H1 (cell line): ENCODE measurements around the gene TTC31. TPM values are rescaled to one million over a fixed set of nuclear protein-coding genes. Genes with fewer than 3 reads are reported as not detected.

ENCODE experiments used
- CTCF ChIA-PET: fragments of 300-600 bp; sonication (Branson Sonifier 250); formaldehyde crosslinking; loops from one replicate; lab custom pipeline; 2021; ENCODE audit not compliant: partially characterized antibody; lab: Charles Lee
- POLR2A ChIA-PET: fragments of 300-600 bp; sonication (Branson Sonifier 250); formaldehyde crosslinking; loops from one replicate; lab custom pipeline; 2021; ENCODE audit warnings: inconsistent platforms; ENCODE audit not compliant: partially characterized antibody; lab: Charles Lee
- DNase-seq, 2 experiments: peaks; one replicate each; pipeline versions ENCODE4 v3.0.0 to v3.0.0-alpha.2; 2010 to 2022; ENCODE audit warnings: low spot score in 2 of 2, low read depth in 1 of 2, mixed read lengths in 1 of 2
- FAIRE-seq: peaks from 2 replicates; lab custom pipeline; 2011; peaks lifted over from hg19 to GRCh38; lab: Jason Lieb, UNC
- H2AFZ ChIP-seq: 2 replicates; pipeline ENCODE4 v1.8.1; 2012; ENCODE audit warnings: low read length, inconsistent platforms
- H2AK5ac ChIP-seq: 2 replicates; pipeline ENCODE4 v1.6.1; 2013; ENCODE audit warnings: low read depth, low read length
- H2BK120ac ChIP-seq: replicated peaks from 2 replicates; pipeline ENCODE3; 2013; ENCODE audit warnings: low read depth, low read length, inconsistent platforms
- H2BK12ac ChIP-seq: 2 replicates; pipeline ENCODE4 v1.6.1; 2013; ENCODE audit warnings: low read depth, low read length
- H2BK15ac ChIP-seq: 2 replicates; pipeline ENCODE4 v1.6.1; 2013; ENCODE audit warnings: low read length
- H2BK20ac ChIP-seq: 2 replicates; pipeline ENCODE4 v1.6.1; 2013; ENCODE audit warnings: low read length
- H2BK5ac ChIP-seq: 2 replicates; pipeline ENCODE4 v1.6.1; 2013; ENCODE audit warnings: low read depth, low read length
- H3K14ac ChIP-seq: 2 replicates; pipeline ENCODE4 v1.6.1; 2013; ENCODE audit warnings: inconsistent platforms; ENCODE audit not compliant: insufficient read length
- H3K18ac ChIP-seq: 2 replicates; pipeline ENCODE4 v1.6.1; 2013; ENCODE audit warnings: low read length; ENCODE audit errors: extremely low read depth
- H3K23ac ChIP-seq: 2 replicates; pipeline ENCODE4 v1.6.1; 2013; ENCODE audit warnings: inconsistent platforms; ENCODE audit not compliant: insufficient read length
- H3K23me2 ChIP-seq: 2 replicates; pipeline ENCODE4 v1.6.1; 2013; ENCODE audit warnings: low read depth, low read length
- H3K27ac ChIP-seq: 2 replicates; pipeline ENCODE4 v1.6.1; 2011; ENCODE audit warnings: low read depth, low read length, inconsistent platforms
- H3K27me3 ChIP-seq, 4 experiments: replicated peaks in 1 of 4; 1 replicate in 1 of 4; 2 replicates in 3 of 4; pipeline versions ENCODE4 v1.6.1 to v1.8.1; 2011 to 2013; ENCODE audit warnings: low read length in 3 of 4, mild to moderate bottlenecking in 3 of 4, inconsistent platforms in 2 of 4, mixed read lengths in 2 of 4, moderate library complexity in 1 of 4; ENCODE audit not compliant: control insufficient read depth in 3 of 4, insufficient read depth in 3 of 4; ENCODE audit errors: extremely low read depth in 1 of 4
- H3K36me3 ChIP-seq, 4 experiments: 2 replicates each; pipeline versions ENCODE4 v1.6.1 to v1.8.1; 2011 to 2013; ENCODE audit warnings: mild to moderate bottlenecking in 4 of 4, low read length in 3 of 4, moderate library complexity in 2 of 4, control low read depth in 1 of 4, inconsistent platforms in 1 of 4; ENCODE audit not compliant: insufficient read depth in 4 of 4, control insufficient read depth in 2 of 4
- H3K4ac ChIP-seq: replicated peaks from 2 replicates; pipeline ENCODE3; 2013; ENCODE audit warnings: low read length, low read depth, mixed read lengths, inconsistent platforms; ENCODE audit not compliant: insufficient read length
- H3K4me1 ChIP-seq, 4 experiments: replicated peaks in 1 of 4; 1 replicate in 1 of 4; 2 replicates in 3 of 4; pipeline versions ENCODE4 v1.6.1 to v1.8.1; 2011 to 2013; ENCODE audit warnings: low read length in 3 of 4, inconsistent platforms in 2 of 4, mixed read lengths in 1 of 4; ENCODE audit not compliant: insufficient read depth in 4 of 4, control insufficient read depth in 3 of 4
- H3K4me2 ChIP-seq, 2 experiments: 2 replicates each; pipeline versions ENCODE4 v1.6.1 to v1.8.1; 2011 to 2013; ENCODE audit warnings: low read depth in 2 of 2, low read length in 2 of 2, control low read depth in 1 of 2, inconsistent platforms in 1 of 2, mild to moderate bottlenecking in 1 of 2; ENCODE audit not compliant: insufficient read depth in 1 of 2
- H3K4me3 ChIP-seq, 4 experiments: fragments of 200-600, 300-600 bp in 1 of 4; sonication (generic), shearing (Covaris generic), sonication (Bioruptor Twin) in 1 of 4; 2 replicates each; pipeline versions ENCODE4 v1.5.1 to v1.8.1; 2011 to 2016; ENCODE audit warnings: low read length in 4 of 4, low read depth in 3 of 4, control low read depth in 2 of 4, inconsistent platforms in 2 of 4, mild to moderate bottlenecking in 2 of 4, mixed read lengths in 1 of 4, moderate library complexity in 1 of 4; ENCODE audit not compliant: insufficient read depth in 2 of 4; ENCODE audit errors: extremely low read depth in 1 of 4
- H3K56ac ChIP-seq: replicated peaks from 2 replicates; pipeline ENCODE3; 2013; ENCODE audit warnings: low read depth, mild to moderate bottlenecking, mixed read lengths, low read length, inconsistent platforms; ENCODE audit not compliant: insufficient read length
- H3K79me1 ChIP-seq: 2 replicates; pipeline ENCODE4 v1.6.1; 2013; ENCODE audit warnings: low read depth, low read length, control low read depth
- H3K79me2 ChIP-seq, 2 experiments: 2 replicates each; pipeline versions ENCODE4 v1.6.1 to v1.8.1; 2012 to 2013; ENCODE audit warnings: low read length in 2 of 2, mild to moderate bottlenecking in 2 of 2, inconsistent platforms in 1 of 2; ENCODE audit not compliant: insufficient read depth in 2 of 2, control insufficient read depth in 1 of 2
- H3K9ac ChIP-seq, 4 experiments: replicated peaks in 1 of 4; 1 replicate in 1 of 4; 2 replicates in 3 of 4; pipeline versions ENCODE4 v1.6.1 to v1.8.1; 2011 to 2013; ENCODE audit warnings: low read depth in 3 of 4, low read length in 3 of 4, control low read depth in 2 of 4, mild to moderate bottlenecking in 2 of 4, moderate library complexity in 2 of 4, inconsistent platforms in 1 of 4; ENCODE audit errors: extremely low read depth in 1 of 4
- H3K9me3 ChIP-seq, 2 experiments: 2 replicates each; pipeline versions ENCODE4 v1.6.1 to v1.8.1; 2012 to 2013; ENCODE audit warnings: mild to moderate bottlenecking in 2 of 2, moderate library complexity in 2 of 2, control low read depth in 1 of 2, inconsistent platforms in 1 of 2, low read depth in 1 of 2, low read length in 1 of 2, mixed read lengths in 1 of 2; ENCODE audit not compliant: insufficient read depth in 2 of 2
- H4K20me1 ChIP-seq, 2 experiments: replicated peaks in 1 of 2; 2 replicates each; pipeline versions ENCODE3 to v1.8.1; 2011 to 2013; ENCODE audit warnings: inconsistent platforms in 2 of 2, low read length in 2 of 2, mild to moderate bottlenecking in 1 of 2; ENCODE audit not compliant: insufficient read depth in 2 of 2, control insufficient read depth in 1 of 2
- H4K5ac ChIP-seq: 2 replicates; pipeline ENCODE4 v1.6.1; 2013; ENCODE audit warnings: low read length, low read depth, mixed read lengths, inconsistent platforms; ENCODE audit not compliant: insufficient read length
- H4K8ac ChIP-seq: 2 replicates; pipeline ENCODE4 v1.8.0; 2013; ENCODE audit warnings: mild to moderate bottlenecking, moderate library complexity, low read length, inconsistent platforms; ENCODE audit not compliant: insufficient read depth; ENCODE audit errors: extremely low read depth
- H4K91ac ChIP-seq: replicated peaks from 2 replicates; pipeline ENCODE3; 2013; ENCODE audit warnings: low read length, mixed read lengths, inconsistent platforms; ENCODE audit not compliant: insufficient read length
- CBX8 ChIP-seq: fragments of 300-800, 300-1000 bp; sonication (generic); IDR thresholded peaks from 2 replicates; pipeline ENCODE4 v1.7.1; 2016; ENCODE audit warnings: low read depth, low read length, borderline replicate concordance
- EP300 ChIP-seq, 2 experiments: IDR thresholded peaks; 1 replicate in 1 of 2; 2 replicates in 1 of 2; pipeline ENCODE4 v1.6.1; 2011 to 2012; ENCODE audit warnings: low read depth in 2 of 2, low read length in 2 of 2, mild to moderate bottlenecking in 2 of 2, borderline replicate concordance in 1 of 2, inconsistent platforms in 1 of 2, moderate library complexity in 1 of 2
- HDAC6 ChIP-seq: IDR thresholded peaks from one replicate; pipeline ENCODE4 v1.7.1; 2012; ENCODE audit warnings: low read depth, mild to moderate bottlenecking, inconsistent platforms, low read length, moderate library complexity
- MAFK ChIP-seq: IDR thresholded peaks from 2 replicates; pipeline ENCODE4 v1.6.1; 2012; ENCODE audit warnings: low read depth, mild to moderate bottlenecking, improper control_type of control experiment, low read length
- MAX ChIP-seq: IDR thresholded peaks from 2 replicates; pipeline ENCODE4 v1.6.1; 2012; ENCODE audit warnings: inconsistent platforms
- TAF7 ChIP-seq: optimal IDR thresholded peaks from 2 replicates; pipeline ENCODE3; 2011; ENCODE audit warnings: low read depth, mild to moderate bottlenecking, inconsistent platforms, low read length, moderate library complexity, borderline replicate concordance
- WGBS, 2 experiments: shearing (Covaris generic) in 1 of 2; methylation state at CpG; one replicate each; pipeline versions ENCODE4 v1.1.6 to v1.1.7; 2013 to 2015; ENCODE audit warnings: low lambda C conversion rate in 2 of 2, mixed read lengths in 2 of 2, inconsistent platforms in 1 of 2, low coverage in 1 of 2, missing lambda C conversion rate in 1 of 2; ENCODE audit not compliant: insufficient replicate concordance in 2 of 2, insufficient coverage in 1 of 2, insufficient read length in 1 of 2; ENCODE audit errors: extremely low coverage in 1 of 2, missing lambda C conversion rate in 1 of 2; 5-methylcytosine and 5-hydroxymethylcytosine counted together
- long read RNA-seq, 2 experiments: library from RNA in 1 of 2; library from capped mRNA in 1 of 2; stranded (forward); transcript quantifications; one replicate each; pipeline ENCODE4 v2.0.0, GENCODE V29; 2021; ENCODE audit warnings: inconsistent platforms in 1 of 2
- polyA minus RNA-seq, 3 experiments: library from RNA; depleted of rRNA, polyadenylated mRNA; stranded (reverse); fragments of >200 nt; gene quantifications; 1 replicate in 2 of 3; 2 replicates in 1 of 3; pipeline ENCODE4 v1.2.3, GENCODE V29; 2011
- polyA plus RNA-seq, 7 experiments: library from polyadenylated mRNA; depleted of rRNA in 3 of 7; stranded (reverse) in 5 of 7; unstranded in 2 of 7; fragments of >200 nt in 5 of 7; fragments of 200-250 nt in 2 of 7; gene quantifications; 1 replicate in 5 of 7; 2 replicates in 1 of 7; 4 replicates in 1 of 7; pipeline versions ENCODE4 v1.2.1 to v1.2.3, GENCODE V29; 2011 to 2013; ENCODE audit warnings: missing spikeins in 2 of 7, mixed read lengths in 2 of 7
- total RNA-seq: library from RNA; stranded (reverse); fragmentation: NEBNext Ultra II Directional; extraction: Animal tissue kit (Norgen Biotek cat#: 25700); gene quantifications from 2 replicates; pipeline ENCODE4 v1.2.1, GENCODE V29; 2021

Gene TTC31
- 27.4 and 28.8 TPM in 2 replicates for total RNA-seq
- polyA plus RNA-seq (2011; rRNA removed) = 29.9 and 36.1 TPM in 2 replicates
- 29.6 TPM for polyA plus RNA-seq (2011; cell fraction: cytosol; rRNA removed)
- 91.5 TPM for polyA plus RNA-seq (2011; cell fraction: nucleus; rRNA removed)
- polyA plus RNA-seq (2012, experiment 1 of 2) = 20.1 to 25.2 TPM (median 23.8 TPM) in 4 replicates
- 18.1 TPM for polyA plus RNA-seq (2012, experiment 2 of 2)
- polyA plus RNA-seq (2013, experiment 1 of 2) = 17.3 TPM
- 17.2 TPM for polyA plus RNA-seq (2013, experiment 2 of 2)
- 22.5 and 28.6 TPM in 2 replicates for polyA minus RNA-seq (2011; rRNA and poly(A)+ RNA removed)
- polyA minus RNA-seq (2011; cell fraction: cytosol; rRNA and poly(A)+ RNA removed) = 15.3 TPM
- polyA minus RNA-seq (2011; cell fraction: nucleus; rRNA and poly(A)+ RNA removed) = 30.2 TPM
- long read RNA-seq, experiment 1, partial matches to known transcripts = 5 of 10 reads
- long read RNA-seq, experiment 1, other reads (novel, unspliced or antisense) = 5 of 10 reads
- long read RNA-seq, experiment 2, partial matches to known transcripts = 0 of 6 reads
- long read RNA-seq, experiment 2, other reads (novel, unspliced or antisense) = 4 of 6 reads

GRCh38 chr2:74482801-74483674, at the start of gene TTC31, which contains the start of gene CCDC142:
Gene TTC31, plus strand, starts transcription at chr2:74483081. Its CDS starts 15 bp downstream, at chr2:74483096.
Gene CCDC142, minus strand, starts transcription at chr2:74482998. Its CDS starts 161 bp downstream, at chr2:74482837.
- Histone ChIP-seq H3K79me2 (peaks cover 0 to 9% of the 10 kb centered on the region in 2 experiments; a peak in 1 of 4 replicates), H3K36me3 (peaks cover 0 to 6% (median 2%) of the 10 kb centered on the region in 4 experiments; a peak in 5 of 8 replicates), H3K23ac (no peak within 1 kb of the TSS), H2AFZ (peak within 1 kb of the TSS; percentile 97; the same call in 1 of the 2 replicates), H2BK15ac (0 out of 2 replicates have a peak within 1 kb of the TSS, but pooled peaks have one; percentile 92), H2BK5ac (peak within 1 kb of the TSS; percentile 97), H2BK12ac (no peak within 1 kb of the TSS; the same call in 1 of the 2 replicates), H3K18ac (peak within 1 kb of the TSS; percentile 100), H4K5ac (peak within 1 kb of the TSS; percentile 95), H2AK5ac (no peak within 1 kb of the TSS), H3K27ac (peak within 1 kb of the TSS; percentile 92), H3K56ac (peak within 1 kb of the TSS; percentile 95), H3K79me1 (no peaks in the 10 kb centered on the region; the same call in 1 of the 2 replicates), H3K14ac (no peak within 1 kb of the TSS), H2BK20ac (no peak within 1 kb of the TSS), H3K4me2 (peak within 1 kb of the TSS; percentile 98 to 100), H3K4me1 (peaks cover 0 to 10% (median 4%) of the 10 kb centered on the region in 4 experiments; a peak in 4 of 7 replicates), H4K8ac (peak within 1 kb of the TSS; percentile 99), H3K9ac (peak within 1 kb of the TSS; percentile 68 to 87 (median 82)), H2BK120ac (peak within 1 kb of the TSS; percentile 99), H4K91ac (peak within 1 kb of the TSS; percentile 98), H4K20me1 (peaks cover 4 to 8% of the 10 kb centered on the region in 2 experiments), H3K9me3 (no peaks in the 10 kb centered on the region), H3K4me3 (peak within 1 kb of the TSS; percentile 69 to 99 (median 93)), H3K4ac (peak within 1 kb of the TSS; percentile 85), H3K23me2 (peaks cover 9% of the 10 kb centered on the region; the same call in 1 of the 2 replicates), H3K27me3 (no peaks in the 10 kb centered on the region; a peak in 1 of 7 replicates)
- ChIA-PET POLR2A (interaction anchor here (0.9 to 7.3 kb wide), 21 partner anchors 9 to 105 kb away, joined by 3 to 85 read pairs (median 6); partner anchors contain the start of genes AUP1, C2orf81, DQX1 and HTRA2), CTCF (interaction anchor here (1.0 to 8.0 kb wide), 26 partner anchors 10 to 108 kb away, joined by 3 to 73 read pairs (median 6); partner anchors contain the start of genes AUP1, HTRA2, INO80B and LBX2)
- DNase-seq (peak; percentile 83 to 96), FAIRE-seq (peak; percentile 66)
- 4% methylated on average over 50 of the region's 50 CpGs; no CpG with 5 or more reads in 1 of the 2 experiments for WGBS, 2 experiments
- TF ChIP-seq EP300 (IDR thresholded peaks at IDR 0.05; ENCODE audit: borderline replicate concordance in 1 of 2, low read depth in 2 of 2, low read length in 2 of 2) = no peak
- TF ChIP-seq CBX8 = no peak
- TF ChIP-seq TAF7 = peak; percentile 75
- TF ChIP-seq HDAC6 = no peak
- TF ChIP-seq MAFK = no peak
- TF ChIP-seq MAX = no peak; the same call in 1 of the 2 replicates
